Coronary artery (tissue), 2 donors: Measurements from ENCODE around the gene SHE.

Source experiments
- DNase-seq: peaks from one replicate; pipeline ENCODE4 v3.0.0-alpha.2; 2017; ENCODE audit warnings: low spot score
- H3K27ac ChIP-seq, 2 donors: fragments of 200-600 bp; sonication (generic); one replicate each; pipeline ENCODE4 v1.5.1; 2016 to 2019
- H3K4me3 ChIP-seq: fragments of 200-600 bp; sonication (generic); 2 replicates; pipeline ENCODE4 v1.5.1; 2016; ENCODE audit warnings: mild to moderate bottlenecking, moderate library complexity
- TF ChIP-seq, protein P1 (sequence below): fragments of 200-600 bp; sonication (generic); IDR thresholded peaks from one replicate; pipeline ENCODE4 v1.5.1; 2019; ENCODE audit warnings: antibody characterized with exemption

The SHE gene

DNA sequence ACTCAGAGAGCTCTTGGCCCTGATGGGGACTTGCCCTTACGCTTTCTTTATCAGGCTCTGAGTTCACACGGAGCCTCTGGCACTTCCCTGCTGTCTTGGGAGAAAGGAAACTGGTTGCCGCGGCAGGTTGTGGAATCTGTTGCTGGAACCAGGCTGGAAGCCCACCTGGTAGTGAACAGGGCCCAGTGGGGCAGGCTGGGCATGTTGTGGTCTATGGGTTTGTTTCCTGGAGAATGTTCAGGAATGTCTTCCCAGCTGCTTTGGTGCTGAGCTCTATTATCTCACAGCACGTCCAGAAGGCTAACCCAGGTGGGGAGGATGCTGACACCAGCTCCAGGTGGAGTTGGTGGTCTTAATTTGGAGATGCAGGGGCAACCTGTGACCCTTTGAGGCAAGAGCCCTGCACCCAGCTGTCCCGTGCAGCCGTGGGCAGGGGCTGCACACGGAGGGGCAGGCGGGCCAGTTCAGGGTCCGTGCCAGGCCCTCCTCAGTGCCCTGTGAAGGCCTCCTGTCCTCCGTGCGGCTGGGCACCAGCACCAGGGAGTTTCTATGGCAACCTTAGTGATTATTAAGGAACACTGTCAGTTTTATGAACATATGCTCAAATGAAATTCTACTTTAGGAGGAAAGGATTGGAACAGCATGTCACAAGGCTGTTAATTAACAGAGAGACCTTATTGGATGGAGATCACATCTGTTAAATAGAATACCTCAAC is 33.5 kb downstream of the SHE start:
- Histone ChIP-seq H3K27ac (no peak overlapping the region), H3K4me3 (no peak overlapping the region)
- no peak for DNase-seq
- TF ChIP-seq, protein P1, sequence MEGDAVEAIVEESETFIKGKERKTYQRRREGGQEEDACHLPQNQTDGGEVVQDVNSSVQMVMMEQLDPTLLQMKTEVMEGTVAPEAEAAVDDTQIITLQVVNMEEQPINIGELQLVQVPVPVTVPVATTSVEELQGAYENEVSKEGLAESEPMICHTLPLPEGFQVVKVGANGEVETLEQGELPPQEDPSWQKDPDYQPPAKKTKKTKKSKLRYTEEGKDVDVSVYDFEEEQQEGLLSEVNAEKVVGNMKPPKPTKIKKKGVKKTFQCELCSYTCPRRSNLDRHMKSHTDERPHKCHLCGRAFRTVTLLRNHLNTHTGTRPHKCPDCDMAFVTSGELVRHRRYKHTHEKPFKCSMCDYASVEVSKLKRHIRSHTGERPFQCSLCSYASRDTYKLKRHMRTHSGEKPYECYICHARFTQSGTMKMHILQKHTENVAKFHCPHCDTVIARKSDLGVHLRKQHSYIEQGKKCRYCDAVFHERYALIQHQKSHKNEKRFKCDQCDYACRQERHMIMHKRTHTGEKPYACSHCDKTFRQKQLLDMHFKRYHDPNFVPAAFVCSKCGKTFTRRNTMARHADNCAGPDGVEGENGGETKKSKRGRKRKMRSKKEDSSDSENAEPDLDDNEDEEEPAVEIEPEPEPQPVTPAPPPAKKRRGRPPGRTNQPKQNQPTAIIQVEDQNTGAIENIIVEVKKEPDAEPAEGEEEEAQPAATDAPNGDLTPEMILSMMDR, result no peak

DNA sequence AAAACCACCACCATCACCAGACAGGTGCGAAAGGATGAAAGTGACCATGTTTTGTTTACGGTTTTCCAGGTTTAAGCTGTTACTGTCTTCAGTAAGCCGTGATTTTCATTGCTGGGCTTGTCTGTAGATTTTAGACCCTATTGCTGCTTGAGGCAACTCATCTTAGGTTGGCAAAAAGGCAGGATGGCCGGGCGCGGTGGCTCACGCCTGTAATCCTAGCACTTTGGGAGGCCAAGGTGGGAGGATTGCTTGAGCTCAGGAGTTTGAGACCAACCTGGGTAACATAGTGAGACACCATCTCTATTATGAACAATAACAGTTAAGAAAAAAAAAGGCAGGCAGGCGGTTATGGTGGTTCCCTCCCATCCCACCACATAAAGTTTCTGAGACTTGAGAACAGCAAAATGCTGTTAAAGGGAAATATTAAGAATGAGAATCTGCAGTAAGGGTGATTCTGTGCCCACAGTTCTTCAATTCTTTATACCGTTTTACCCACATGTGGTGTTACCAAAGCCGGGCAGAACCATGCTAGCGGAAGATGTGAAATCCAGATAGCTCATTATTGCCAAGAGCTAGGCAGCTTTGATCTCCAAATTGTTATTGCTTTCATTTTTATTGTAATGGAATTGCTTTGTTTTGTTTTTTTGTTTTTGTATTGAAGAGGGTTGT is 34.6 kb downstream of the SHE start:
- TF ChIP-seq, protein P1, result no peak
- no peak for DNase-seq
- H3K4me3 ChIP-seq, result no peak overlapping the region
- H3K27ac ChIP-seq, result no peak overlapping the region

DNA sequence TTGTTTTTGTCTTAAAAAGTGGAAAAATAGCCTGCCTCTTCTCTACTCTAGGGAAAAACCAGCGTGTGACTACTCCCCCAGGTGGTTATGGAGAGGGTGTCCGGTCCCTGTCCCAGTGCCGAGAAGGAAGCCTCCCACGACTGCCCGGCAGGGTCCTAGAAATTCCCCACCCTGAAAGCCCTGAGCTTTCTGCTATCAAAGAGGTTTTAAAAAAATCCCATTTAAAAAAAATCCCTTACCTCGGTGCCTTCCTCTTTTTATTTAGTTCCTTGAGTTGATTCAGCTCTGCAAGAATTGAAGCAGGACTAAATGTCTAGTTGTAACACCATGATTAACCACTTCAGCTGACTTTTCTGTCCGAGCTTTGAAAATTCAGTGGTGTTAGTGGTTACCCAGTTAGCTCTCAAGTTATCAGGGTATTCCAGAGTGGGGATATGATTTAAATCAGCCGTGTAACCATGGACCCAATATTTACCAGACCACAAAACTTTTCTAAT is 35.2 kb downstream of the SHE start:
- TF ChIP-seq, protein P1, result no peak
- no peak for DNase-seq
- Histone ChIP-seq H3K27ac (no peak overlapping the region), H3K4me3 (no peak overlapping the region)

DNA sequence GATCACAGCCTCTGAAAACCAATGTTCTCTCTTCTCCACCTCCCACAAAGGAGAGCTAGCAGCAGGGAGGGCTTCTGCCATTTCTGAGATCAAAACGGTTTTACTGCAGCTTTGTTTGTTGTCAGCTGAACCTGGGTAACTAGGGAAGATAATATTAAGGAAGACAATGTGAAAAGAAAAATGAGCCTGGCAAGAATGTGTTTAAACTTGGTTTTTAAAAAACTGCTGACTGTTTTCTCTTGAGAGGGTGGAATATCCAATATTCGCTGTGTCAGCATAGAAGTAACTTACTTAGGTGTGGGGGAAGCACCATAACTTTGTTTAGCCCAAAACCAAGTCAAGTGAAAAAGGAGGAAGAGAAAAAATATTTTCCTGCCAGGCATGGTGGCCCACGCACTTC is 36.0 kb downstream of the SHE start:
- TF ChIP-seq, protein P1, result no peak
- no peak overlapping the region for H3K4me3 ChIP-seq
- no peak for DNase-seq
- H3K27ac ChIP-seq, result peak overlapping the region in 1 of 2 donors; percentile 35

DNA sequence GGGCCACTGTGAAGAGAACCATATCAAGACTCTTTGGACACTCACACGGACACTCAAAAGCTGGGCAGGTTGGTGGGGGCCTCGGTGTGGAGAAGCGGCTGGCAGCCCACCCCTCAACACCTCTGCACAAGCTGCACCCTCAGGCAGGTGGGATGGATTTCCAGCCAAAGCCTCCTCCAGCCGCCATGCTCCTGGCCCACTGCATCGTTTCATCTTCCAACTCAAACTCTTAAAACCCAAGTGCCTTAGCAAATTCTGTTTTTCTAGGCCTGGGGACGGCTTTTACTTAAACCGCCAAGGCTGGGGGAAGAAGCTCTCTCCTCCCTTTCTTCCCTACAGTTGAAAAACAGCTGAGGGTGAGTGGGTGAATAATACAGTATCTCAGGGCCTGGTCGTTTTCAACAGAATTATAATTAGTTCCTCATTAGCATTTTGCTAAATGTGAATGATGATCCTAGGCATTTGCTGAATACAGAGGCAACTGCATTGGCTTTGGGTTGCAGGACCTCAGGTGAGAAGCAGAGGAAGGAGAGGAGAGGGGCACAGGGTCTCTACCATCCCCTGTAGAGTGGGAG is 36.5 kb downstream of the SHE start:
- Histone ChIP-seq H3K4me3 (no peak overlapping the region), H3K27ac (peak overlapping the region in 1 of 2 donors; percentile 35)
- TF ChIP-seq, protein P1, result no peak
- no peak for DNase-seq

DNA sequence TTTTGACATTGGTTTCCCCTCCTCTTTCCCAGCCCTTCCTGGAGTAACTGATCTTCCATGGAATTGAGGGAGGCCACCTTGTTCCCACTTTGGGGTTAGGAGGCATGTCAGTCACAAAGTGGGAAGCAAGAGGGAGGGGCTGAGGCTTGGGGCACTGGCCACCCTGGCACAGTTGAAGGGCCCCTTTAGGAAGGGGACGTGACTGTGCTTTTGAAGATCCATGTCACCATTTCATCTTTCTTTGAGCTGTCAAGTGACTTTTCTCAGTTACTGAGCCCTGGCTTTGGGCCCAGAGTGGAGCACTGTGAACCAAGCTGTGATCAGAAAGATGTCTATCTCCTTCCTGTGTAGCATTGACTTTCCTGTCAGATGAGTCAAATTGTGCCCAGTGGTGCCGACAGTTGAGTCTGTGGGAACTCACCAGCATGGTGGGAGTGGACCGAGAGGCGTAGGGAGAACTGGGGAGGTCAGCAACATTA is 38.7 kb downstream of the SHE start:
- TF ChIP-seq, protein P1, result no peak
- H3K4me3 ChIP-seq, result no peak overlapping the region
- peak; percentile 67 for DNase-seq
- peak overlapping the region in 1 of 2 donors; percentile 78 for H3K27ac ChIP-seq
